Ascending aorta (tissue), 2 donors: Measurements from ENCODE around the gene TPT1. TPM values are rescaled to one million over a fixed set of nuclear protein-coding genes. Genes with fewer than 3 reads are reported as not detected.
"Not testable (repeated sequence)": the region's sequence is repeated elsewhere in the genome, so short reads cannot be mapped to it uniquely, and the experiment has no call there.

Experiments
- DNase-seq, 2 donors: peaks; one replicate each; pipeline ENCODE4 v3.0.0-alpha.2; 2019; ENCODE audit warnings: low spot score in 2 of 2
- H3K27ac ChIP-seq, 2 donors: fragments of 200-600 bp; sonication (generic); one replicate each; pipeline ENCODE4 v1.5.1; 2016 to 2017; ENCODE audit warnings: mild to moderate bottlenecking in 1 of 2
- H3K27me3 ChIP-seq: fragments of 200-600 bp; sonication (generic); one replicate; pipeline ENCODE4 v1.5.1; 2017
- H3K36me3 ChIP-seq, 2 donors: fragments of 200-600 bp; sonication (generic); one replicate each; pipeline ENCODE4 v1.5.1; 2016
- H3K4me1 ChIP-seq, 2 donors: fragments of 200-600 bp; sonication (generic); one replicate each; pipeline ENCODE4 v1.5.1; 2016 to 2017; ENCODE audit warnings: mild to moderate bottlenecking in 1 of 2
- H3K4me3 ChIP-seq, 2 donors: fragments of 200-600 bp; sonication (generic); one replicate each; pipeline ENCODE4 v1.5.1; 2016 to 2017; ENCODE audit warnings: mild to moderate bottlenecking in 1 of 2
- H3K9me3 ChIP-seq, 2 donors: fragments of 200-600 bp; sonication (generic); one replicate each; pipeline ENCODE4 v1.5.1; 2016
- intact Hi-C: fragments of 100-400 bp; cut with DNase I; formaldehyde crosslinking; loops from one replicate; pipeline ENCODE4 v1.15.1; 2023
- total RNA-seq: library from RNA; depleted of rRNA; stranded (reverse); fragments of >200 nt; gene quantifications from one replicate; pipeline ENCODE4 v1.1.0, GENCODE V29; 2016
- TF ChIP-seq, protein P1 (sequence below), 3 experiments: fragments of 200-600 bp in 2 of 3; fragments of 450-650 bp in 1 of 3; sonication (generic) in 2 of 3; IDR thresholded peaks; one replicate each; pipeline ENCODE4 v1.5.1; 2016 to 2019; ENCODE audit warnings: antibody characterized with exemption in 3 of 3, mild to moderate bottlenecking in 1 of 3, moderate library complexity in 1 of 3

Gene TPT1
- total RNA-seq, 1 donor from 2014 or later: 2,079 TPM

DNA sequence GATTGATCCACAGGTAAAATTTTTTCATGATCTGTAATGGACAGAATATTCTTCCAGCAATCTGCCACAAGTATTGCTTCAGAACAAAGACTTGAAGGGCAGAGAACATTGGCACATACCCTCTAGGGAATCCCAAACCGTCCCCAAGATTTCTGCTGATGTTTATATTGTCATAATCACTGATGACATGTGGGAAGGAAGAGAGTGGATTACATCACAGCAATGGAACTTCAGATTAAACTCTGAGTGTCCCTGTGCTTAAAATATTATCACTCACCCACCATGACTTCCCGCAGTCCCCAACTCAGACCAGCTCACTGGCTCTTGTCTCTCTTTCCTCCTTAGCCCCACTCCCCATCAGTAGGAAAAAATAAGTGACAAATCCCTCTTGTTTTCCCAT is 8.5 kb upstream of the TPT1 start:
- Histone ChIP-seq H3K36me3 (peaks cover 44 to 74% of the 10 kb centered on the region in 2 donors), H3K9me3 (no peaks in the 10 kb centered on the region), H3K4me1 (no peaks in the 10 kb centered on the region), H3K27ac (no peak overlapping the region), H3K27me3 (no peaks in the 10 kb centered on the region), H3K4me3 (no peak overlapping the region)
- intact Hi-C loops: loop anchor here (10.0 kb wide), 1 partner anchor 115 kb away; the partner anchor contains the start of gene COG3
- TF ChIP-seq, protein P1, sequence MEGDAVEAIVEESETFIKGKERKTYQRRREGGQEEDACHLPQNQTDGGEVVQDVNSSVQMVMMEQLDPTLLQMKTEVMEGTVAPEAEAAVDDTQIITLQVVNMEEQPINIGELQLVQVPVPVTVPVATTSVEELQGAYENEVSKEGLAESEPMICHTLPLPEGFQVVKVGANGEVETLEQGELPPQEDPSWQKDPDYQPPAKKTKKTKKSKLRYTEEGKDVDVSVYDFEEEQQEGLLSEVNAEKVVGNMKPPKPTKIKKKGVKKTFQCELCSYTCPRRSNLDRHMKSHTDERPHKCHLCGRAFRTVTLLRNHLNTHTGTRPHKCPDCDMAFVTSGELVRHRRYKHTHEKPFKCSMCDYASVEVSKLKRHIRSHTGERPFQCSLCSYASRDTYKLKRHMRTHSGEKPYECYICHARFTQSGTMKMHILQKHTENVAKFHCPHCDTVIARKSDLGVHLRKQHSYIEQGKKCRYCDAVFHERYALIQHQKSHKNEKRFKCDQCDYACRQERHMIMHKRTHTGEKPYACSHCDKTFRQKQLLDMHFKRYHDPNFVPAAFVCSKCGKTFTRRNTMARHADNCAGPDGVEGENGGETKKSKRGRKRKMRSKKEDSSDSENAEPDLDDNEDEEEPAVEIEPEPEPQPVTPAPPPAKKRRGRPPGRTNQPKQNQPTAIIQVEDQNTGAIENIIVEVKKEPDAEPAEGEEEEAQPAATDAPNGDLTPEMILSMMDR (IDR thresholded peaks at IDR 0.05): no peak
- no peak for DNase-seq

DNA sequence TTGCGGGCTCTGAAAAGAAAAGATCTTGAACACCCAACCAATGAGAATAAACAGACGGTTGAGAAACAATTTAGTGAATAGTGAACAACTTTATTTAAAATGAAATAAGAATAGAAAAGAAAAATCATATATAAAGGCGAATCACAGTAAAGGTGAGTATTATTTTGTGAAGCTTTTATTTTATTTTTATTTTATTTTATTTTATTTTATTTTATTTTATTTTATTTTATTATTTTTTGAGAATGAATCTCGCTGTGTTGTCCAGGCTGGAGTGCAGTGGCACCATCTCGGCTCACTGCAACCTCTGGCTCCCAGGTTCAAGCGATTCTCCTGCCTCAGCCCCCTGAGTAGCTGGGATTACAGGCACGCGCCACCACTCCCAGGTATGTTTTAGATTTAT is 3.1 kb upstream of the TPT1 start:
- H3K27ac ChIP-seq, DNase-seq, H3K4me3 ChIP-seq, H3K9me3 ChIP-seq, H3K27me3 ChIP-seq: not testable (repeated sequence)
- Histone ChIP-seq H3K4me1 (peaks cover 2 to 12% of the 10 kb centered on the region in 2 donors), H3K36me3 (peaks cover 32 to 37% of the 10 kb centered on the region in 2 donors)
- intact Hi-C loops: loop anchor here (5.0 to 10.0 kb wide), 3 partner anchors 73 to 427 kb away; partner anchors contain the start of genes COG3 and SLC25A30

DNA sequence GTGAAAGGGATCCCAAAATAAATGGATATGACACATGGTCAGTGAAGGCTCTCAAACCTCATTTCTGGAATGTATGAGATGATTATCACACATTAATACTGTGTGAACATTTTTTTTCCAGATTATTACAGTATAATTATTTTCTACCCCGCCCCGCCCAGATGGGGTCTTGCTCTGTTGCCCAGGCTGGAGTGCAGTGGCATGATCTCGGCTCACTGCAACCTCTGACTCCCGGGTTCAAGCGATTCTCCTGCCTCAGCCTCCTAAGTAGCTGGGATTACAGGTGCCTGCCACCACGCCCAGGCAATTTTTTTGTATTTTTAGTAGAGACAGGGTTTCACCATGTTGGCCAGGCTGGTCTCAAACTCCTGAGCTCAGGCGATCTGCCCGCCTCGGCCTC is 2.1 kb upstream of the TPT1 start:
- intact Hi-C loops: loop anchor here (5.0 to 10.0 kb wide), 3 partner anchors 74 to 426 kb away; partner anchors contain the start of genes COG3 and SLC25A30
- not testable (repeated sequence) for DNase-seq, H3K9me3 ChIP-seq, H3K27me3 ChIP-seq, H3K4me3 ChIP-seq
- H3K4me1 ChIP-seq: peaks cover 6 to 22% of the 10 kb centered on the region in 2 donors
- H3K36me3 ChIP-seq: peaks cover 37 to 44% of the 10 kb centered on the region in 2 donors
- peak overlapping the region; percentile 99 to 100 for H3K27ac ChIP-seq

DNA sequence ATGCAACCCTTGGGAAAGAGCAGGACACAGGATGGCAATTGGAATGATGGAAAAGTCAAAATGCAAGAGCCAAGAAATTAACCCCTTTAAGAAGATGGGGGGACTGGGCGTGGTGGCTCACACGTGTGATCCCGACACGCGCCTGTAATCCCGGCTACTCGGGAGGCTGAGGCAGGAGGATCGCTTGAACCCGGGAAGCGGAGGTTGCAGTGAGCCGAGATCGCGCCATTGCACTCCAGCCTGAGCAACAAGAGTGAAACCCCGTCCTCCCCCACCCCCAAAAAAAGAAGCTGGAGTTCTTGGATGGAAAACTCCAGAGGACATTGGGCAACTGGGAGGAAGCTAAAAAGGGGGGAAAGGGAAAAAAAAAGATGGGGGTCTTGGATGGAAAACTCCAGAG is 1.7 kb upstream of the TPT1 start:
- Histone ChIP-seq H3K4me3 (peak overlapping the region in 1 of 2 donors; percentile 90), H3K27ac (peak overlapping the region; percentile 99 to 100), H3K4me1 (peaks cover 6 to 26% of the 10 kb centered on the region in 2 donors), H3K36me3 (peaks cover 40 to 48% of the 10 kb centered on the region in 2 donors)
- not testable (repeated sequence) for H3K9me3 ChIP-seq, DNase-seq, H3K27me3 ChIP-seq
- intact Hi-C loops: loop anchor here (5.0 to 10.0 kb wide), 3 partner anchors 75 to 425 kb away; partner anchors contain the start of genes COG3 and SLC25A30

DNA sequence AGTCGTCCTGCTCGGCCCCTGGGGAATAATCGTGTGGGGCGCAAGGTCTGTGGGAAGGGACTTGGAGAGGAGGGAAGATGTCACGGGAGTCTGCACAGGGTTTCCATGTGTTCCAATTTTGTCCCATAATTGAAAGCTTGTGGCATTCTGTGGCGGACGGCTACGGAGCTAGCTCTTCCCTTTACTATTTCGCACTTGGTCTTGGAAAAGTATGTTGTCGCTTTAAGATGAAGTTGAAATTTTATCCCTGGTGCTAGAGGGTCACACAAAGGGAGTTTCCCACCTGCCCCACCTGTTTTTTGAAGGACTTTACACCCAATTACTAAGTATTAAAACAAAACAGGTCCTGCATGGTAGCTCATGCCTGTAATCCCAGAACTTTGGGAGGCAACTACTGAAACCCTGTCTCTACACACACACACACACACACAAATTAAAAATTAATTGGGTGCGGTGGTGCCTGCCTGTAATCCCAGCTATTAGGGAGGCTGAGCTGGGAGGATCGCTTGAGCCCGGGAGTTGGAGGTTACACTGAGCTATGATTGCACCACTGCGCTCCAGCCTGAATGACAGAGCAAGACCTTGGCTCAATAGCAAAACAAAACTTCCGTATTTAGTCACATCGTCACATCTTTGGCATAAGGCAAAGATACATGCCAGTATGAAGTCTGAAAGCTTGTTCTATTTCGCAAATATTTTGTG is 967 bp upstream of the TPT1 start:
- TF ChIP-seq, protein P1 (IDR thresholded peaks at IDR 0.05): no peak
- H3K4me1 ChIP-seq: peaks cover 6 to 28% of the 10 kb centered on the region in 2 donors
- H3K36me3 ChIP-seq: peaks cover 39 to 48% of the 10 kb centered on the region in 2 donors
- H3K27me3 ChIP-seq: no peaks in the 10 kb centered on the region
- H3K4me3 ChIP-seq: peak overlapping the region; percentile 90 to 93
- peak; percentile 31 to 88 for DNase-seq
- peak overlapping the region; percentile 99 to 100 for H3K27ac ChIP-seq
- intact Hi-C loops: loop anchor here (2.0 to 10.0 kb wide), 4 partner anchors 31 to 425 kb away; partner anchors contain the start of genes COG3 and SLC25A30
- H3K9me3 ChIP-seq: no peaks in the 10 kb centered on the region

DNA sequence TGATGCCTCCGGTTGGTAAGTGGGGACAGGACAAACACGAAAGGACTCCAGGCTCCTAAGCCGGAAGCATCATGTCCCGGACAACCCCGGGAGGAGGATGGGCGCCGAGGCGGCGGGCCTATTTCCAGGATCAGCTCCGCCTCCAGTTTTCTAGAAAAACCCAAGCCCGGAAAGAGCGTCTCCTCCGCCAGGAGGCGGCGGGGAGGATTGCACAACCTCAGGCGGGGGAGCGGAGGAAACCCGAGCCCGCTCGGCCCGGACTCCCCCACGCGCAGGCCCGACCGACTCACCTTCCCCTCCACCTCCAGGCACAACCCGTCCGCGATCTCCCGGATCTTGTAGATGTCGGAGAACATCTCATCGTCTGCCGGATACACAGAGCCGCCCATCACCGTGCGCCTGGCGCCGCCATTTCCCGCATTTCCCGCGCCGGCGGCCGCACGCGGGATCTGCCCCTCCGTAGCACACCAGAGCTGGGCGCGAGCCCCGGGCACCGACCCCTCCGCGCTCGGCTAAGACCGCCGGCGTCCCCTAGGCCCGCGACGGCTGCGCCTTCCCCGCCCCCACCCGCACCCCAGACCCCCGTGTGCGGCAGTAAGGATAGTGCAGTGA is 455 bp downstream of the TPT1 start:
- no peaks in the 10 kb centered on the region for H3K9me3 ChIP-seq
- H3K4me1 ChIP-seq: peaks cover 6 to 35% of the 10 kb centered on the region in 2 donors
- peak overlapping the region; percentile 90 to 93 for H3K4me3 ChIP-seq
- TF ChIP-seq, protein P1 (IDR thresholded peaks at IDR 0.05): peak; percentile 42 to 84 (median 46)
- peak overlapping the region; percentile 99 to 100 for H3K27ac ChIP-seq
- peak; percentile 69 to 96 for DNase-seq
- peaks cover 51 to 56% of the 10 kb centered on the region in 2 donors for H3K36me3 ChIP-seq
- H3K27me3 ChIP-seq: no peaks in the 10 kb centered on the region
- intact Hi-C loops: loop anchor here (1.0 to 10.0 kb wide), 5 partner anchors 11 to 423 kb away; partner anchors contain the start of genes COG3 and SLC25A30
